Measurements from ENCODE around the gene TAF11L13.
"Not testable (repeated sequence)": the region's sequence is repeated elsewhere in the genome, so short reads cannot be mapped to it uniquely, and the experiment has no call there.

Gene TAF11L13

DNA sequence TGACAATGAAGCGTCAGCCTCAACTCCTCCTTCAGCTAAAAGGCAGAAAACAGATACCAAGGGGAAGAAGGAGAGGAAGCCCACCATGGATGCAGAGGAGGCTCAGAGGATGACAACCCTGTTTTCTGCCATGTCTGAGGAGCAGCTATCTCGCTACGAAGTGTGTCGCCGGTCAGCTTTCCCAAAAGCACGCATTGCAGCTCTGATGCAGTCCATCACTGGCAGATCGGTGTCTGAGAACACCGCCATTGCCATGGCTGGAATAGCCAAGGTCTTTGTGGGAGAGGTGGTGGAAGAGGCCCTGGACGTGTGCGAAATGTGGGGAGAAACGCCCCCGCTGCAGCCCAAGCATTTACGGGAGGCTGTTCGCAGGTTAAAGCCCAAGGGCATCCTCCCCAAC is 26.9 kb upstream of the TAF11L13 start:
- H3F3A ChIP-seq (ENCODE audit: insufficient read depth, low read length) = no peaks in the 10 kb centered on the region
- no peaks in the 10 kb centered on the region for H3K36me3 ChIP-seq (ENCODE audit: insufficient read depth, low read length)
- no peaks in the 10 kb centered on the region for H3K9me2 ChIP-seq (ENCODE audit: low read depth, low read length)
- H3K27me3 ChIP-seq (ENCODE audit: insufficient read depth, low read length) = no peaks in the 10 kb centered on the region
- H3K4me2 ChIP-seq (ENCODE audit: low read length) = no peak overlapping the region
- no peaks in the 10 kb centered on the region for H4K20me1 ChIP-seq (ENCODE audit: insufficient read depth, low read length)
- no peak overlapping the region for H3K27ac ChIP-seq (ENCODE audit: low read depth, low read length, poor library complexity, severe bottlenecking)
- H3K4me1 ChIP-seq (ENCODE audit: insufficient read depth, low read length, severe bottlenecking) = no peaks in the 10 kb centered on the region
- H3K4me3 ChIP-seq (ENCODE audit: low read depth, low read length, poor library complexity, severe bottlenecking) = no peak overlapping the region
- H3K9ac ChIP-seq (ENCODE audit: low read length) = no peak overlapping the region
- H3K79me2 ChIP-seq (ENCODE audit: insufficient read depth, low read length) = no peaks in the 10 kb centered on the region
- H3K9me3 ChIP-seq (ENCODE audit: low read length) = no peaks in the 10 kb centered on the region
- TF ChIP-seq, protein P1, sequence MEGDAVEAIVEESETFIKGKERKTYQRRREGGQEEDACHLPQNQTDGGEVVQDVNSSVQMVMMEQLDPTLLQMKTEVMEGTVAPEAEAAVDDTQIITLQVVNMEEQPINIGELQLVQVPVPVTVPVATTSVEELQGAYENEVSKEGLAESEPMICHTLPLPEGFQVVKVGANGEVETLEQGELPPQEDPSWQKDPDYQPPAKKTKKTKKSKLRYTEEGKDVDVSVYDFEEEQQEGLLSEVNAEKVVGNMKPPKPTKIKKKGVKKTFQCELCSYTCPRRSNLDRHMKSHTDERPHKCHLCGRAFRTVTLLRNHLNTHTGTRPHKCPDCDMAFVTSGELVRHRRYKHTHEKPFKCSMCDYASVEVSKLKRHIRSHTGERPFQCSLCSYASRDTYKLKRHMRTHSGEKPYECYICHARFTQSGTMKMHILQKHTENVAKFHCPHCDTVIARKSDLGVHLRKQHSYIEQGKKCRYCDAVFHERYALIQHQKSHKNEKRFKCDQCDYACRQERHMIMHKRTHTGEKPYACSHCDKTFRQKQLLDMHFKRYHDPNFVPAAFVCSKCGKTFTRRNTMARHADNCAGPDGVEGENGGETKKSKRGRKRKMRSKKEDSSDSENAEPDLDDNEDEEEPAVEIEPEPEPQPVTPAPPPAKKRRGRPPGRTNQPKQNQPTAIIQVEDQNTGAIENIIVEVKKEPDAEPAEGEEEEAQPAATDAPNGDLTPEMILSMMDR (IDR thresholded peaks at IDR 0.05; ENCODE audit: low read length) = no peak
- no peak for TF ChIP-seq EZH2 (IDR thresholded peaks at IDR 0.05; ENCODE audit: borderline replicate concordance, low read length)
- no peak overlapping the region for H2AFZ ChIP-seq (ENCODE audit: low read length)

DNA sequence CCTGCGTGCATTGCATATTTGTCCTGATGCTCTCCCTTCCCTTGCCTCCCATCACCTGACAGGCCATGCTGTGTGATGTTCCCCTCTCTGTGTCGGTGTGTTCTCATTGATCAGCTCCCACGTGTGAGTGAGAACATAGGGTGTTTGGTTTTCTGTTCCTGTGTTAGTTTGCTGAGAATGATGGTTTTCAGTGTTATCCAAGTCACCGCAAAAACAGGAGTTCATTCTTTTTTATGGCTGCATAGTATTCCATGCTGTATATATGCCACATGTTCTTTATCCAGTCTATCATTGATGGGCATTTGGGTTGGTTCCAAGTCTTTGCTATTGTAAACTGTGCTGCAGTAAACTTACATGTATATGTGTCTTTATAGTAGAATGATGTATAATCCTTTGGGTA is 24.4 kb upstream of the TAF11L13 start:
- H3K27ac ChIP-seq (ENCODE audit: low read depth, low read length, poor library complexity, severe bottlenecking); H3K9ac ChIP-seq (ENCODE audit: low read length); H3K9me2 ChIP-seq (ENCODE audit: low read depth, low read length); H3K4me2 ChIP-seq (ENCODE audit: low read length); H3K4me3 ChIP-seq (ENCODE audit: low read depth, low read length, poor library complexity, severe bottlenecking); H3K36me3 ChIP-seq (ENCODE audit: insufficient read depth, low read length); H2AFZ ChIP-seq (ENCODE audit: low read length); H4K20me1 ChIP-seq (ENCODE audit: insufficient read depth, low read length); H3K9me3 ChIP-seq (ENCODE audit: low read length); H3K4me1 ChIP-seq (ENCODE audit: insufficient read depth, low read length, severe bottlenecking); H3K27me3 ChIP-seq (ENCODE audit: insufficient read depth, low read length); H3F3A ChIP-seq (ENCODE audit: insufficient read depth, low read length); H3K79me2 ChIP-seq (ENCODE audit: insufficient read depth, low read length): not testable (repeated sequence)

DNA sequence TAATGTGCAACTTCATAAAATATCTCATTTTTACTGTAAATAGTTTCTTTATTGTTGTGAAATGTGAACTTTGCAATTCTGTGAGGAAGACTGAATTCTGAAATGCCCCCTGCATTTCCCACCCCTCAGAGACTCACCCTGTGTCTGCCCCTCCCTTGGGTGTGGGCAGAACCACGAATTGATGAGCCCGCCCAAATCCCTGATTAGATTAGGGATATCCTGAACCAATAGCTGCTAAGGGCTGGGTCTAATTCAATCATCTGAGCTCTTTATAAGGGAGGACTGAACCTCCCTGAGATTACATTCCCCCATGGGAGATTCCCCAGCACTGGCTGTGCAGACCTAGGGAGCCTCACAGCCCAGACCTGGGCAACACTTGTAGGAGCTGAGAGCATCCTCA is 21.8 kb upstream of the TAF11L13 start, which contains the start of gene TAF11L12:
TSS of gene TAF11L12 (plus strand) at position 301 of the 400 bp plus-strand sequence.
- H3K4me2 ChIP-seq (ENCODE audit: low read length); H4K20me1 ChIP-seq (ENCODE audit: insufficient read depth, low read length); H3K79me2 ChIP-seq (ENCODE audit: insufficient read depth, low read length); H3K27ac ChIP-seq (ENCODE audit: low read depth, low read length, poor library complexity, severe bottlenecking); H3K27me3 ChIP-seq (ENCODE audit: insufficient read depth, low read length); H3F3A ChIP-seq (ENCODE audit: insufficient read depth, low read length); H2AFZ ChIP-seq (ENCODE audit: low read length); H3K4me1 ChIP-seq (ENCODE audit: insufficient read depth, low read length, severe bottlenecking); H3K9me2 ChIP-seq (ENCODE audit: low read depth, low read length); H3K36me3 ChIP-seq (ENCODE audit: insufficient read depth, low read length); H3K9ac ChIP-seq (ENCODE audit: low read length); H3K9me3 ChIP-seq (ENCODE audit: low read length); H3K4me3 ChIP-seq (ENCODE audit: low read depth, low read length, poor library complexity, severe bottlenecking): not testable (repeated sequence)

DNA sequence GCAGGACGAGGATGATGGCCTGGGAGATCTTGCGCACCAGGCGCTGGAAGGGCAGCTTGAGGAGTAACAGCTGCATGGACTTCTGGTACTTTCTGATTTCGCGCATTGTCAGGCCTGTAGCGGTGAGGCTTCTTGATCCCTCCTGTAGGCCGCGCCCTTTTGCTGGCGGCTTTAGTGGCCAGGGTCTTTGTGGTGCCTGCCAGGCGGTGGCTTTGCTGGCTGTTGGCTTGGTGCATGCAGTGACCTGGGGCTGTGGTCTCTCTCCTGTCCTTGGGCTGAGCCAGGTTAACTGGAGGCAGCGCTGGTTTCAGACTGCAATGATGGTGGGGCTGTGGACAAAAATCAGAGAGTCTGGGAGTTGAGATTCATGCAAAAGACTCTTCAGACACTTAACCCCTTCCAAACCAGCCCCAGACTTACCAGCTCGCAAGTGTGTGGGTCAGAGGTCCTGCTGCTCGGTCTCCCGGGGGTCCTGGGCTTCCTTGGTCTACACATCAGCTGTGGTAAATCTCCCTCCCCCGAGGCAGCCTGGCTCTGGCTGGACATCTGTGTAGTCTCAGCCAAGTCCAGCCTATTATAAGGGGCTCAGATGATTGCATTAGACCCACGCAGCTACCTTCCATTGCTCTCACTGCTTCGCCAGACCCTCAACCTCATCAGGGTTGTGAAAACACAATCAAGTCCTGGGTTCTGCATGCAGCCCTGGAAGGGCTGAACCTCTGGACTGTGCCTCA is 16.8 kb upstream of the TAF11L13 start:
- Histone ChIP-seq H2AFZ (ENCODE audit: low read length) (no peak overlapping the region), H3K79me2 (ENCODE audit: insufficient read depth, low read length) (no peaks in the 10 kb centered on the region), H3F3A (ENCODE audit: insufficient read depth, low read length) (no peaks in the 10 kb centered on the region), H3K27ac (ENCODE audit: low read depth, low read length, poor library complexity, severe bottlenecking) (no peak overlapping the region), H3K4me2 (ENCODE audit: low read length) (no peak overlapping the region), H3K4me1 (ENCODE audit: insufficient read depth, low read length, severe bottlenecking) (no peaks in the 10 kb centered on the region), H3K27me3 (ENCODE audit: insufficient read depth, low read length) (no peaks in the 10 kb centered on the region), H3K9me3 (ENCODE audit: low read length) (no peaks in the 10 kb centered on the region), H3K9ac (ENCODE audit: low read length) (no peak overlapping the region), H3K36me3 (ENCODE audit: insufficient read depth, low read length) (no peaks in the 10 kb centered on the region), H3K9me2 (ENCODE audit: low read depth, low read length) (no peaks in the 10 kb centered on the region), H4K20me1 (ENCODE audit: insufficient read depth, low read length) (no peaks in the 10 kb centered on the region), H3K4me3 (ENCODE audit: low read depth, low read length, poor library complexity, severe bottlenecking) (no peak overlapping the region)
- no peak for TF ChIP-seq EZH2 (IDR thresholded peaks at IDR 0.05; ENCODE audit: borderline replicate concordance, low read length)
- TF ChIP-seq, protein P1 (IDR thresholded peaks at IDR 0.05; ENCODE audit: low read length) = no peak

All from OCI-LY1 (cell line).